GM21737 (cell line): Measurements from ENCODE around the gene FOSL1.
A peak's percentile ranks its signal among the peaks of the same experiment; 100 is the strongest.

Experiments
- ATAC-seq: cut with Tn5 transposase; IDR thresholded peaks from one replicate; pipeline ENCODE4 v1.9.1; 2021; ENCODE audit warnings: mild to moderate bottlenecking, moderate library complexity; ENCODE audit not compliant: unreplicated experiment

Gene FOSL1

GRCh38 chr11:65865550-65866172, 34.5 kb downstream of the FOSL1 start:
- no peak for ATAC-seq

GRCh38 chr11:65864706-65865471, 35.3 kb downstream of the FOSL1 start:
- no peak for ATAC-seq

- no peak for ATAC-seq
Measured at GRCh38 chr11:65863889-65864705, 36.1 kb downstream of the FOSL1 start.

GRCh38 chr11:65862941-65863888, 37.0 kb downstream of the FOSL1 start:
- ATAC-seq = no peak

- no peak for ATAC-seq
Measured at GRCh38 chr11:65862191-65862735, 37.9 kb downstream of the FOSL1 start.

GRCh38 chr11:65861533-65862183, 38.5 kb downstream of the FOSL1 start:
- ATAC-seq = no peak

- no peak for ATAC-seq
Measured at GRCh38 chr11:65861165-65861505, 39.1 kb downstream of the FOSL1 start.

GRCh38 chr11:65860278-65861164, 39.7 kb downstream of the FOSL1 start, which contains the start of gene MUS81:
MUS81 (plus strand) TSS chr11:65860433; CDS start chr11:65860754, 321 bp downstream.
- peak; percentile 25 for ATAC-seq

GRCh38 chr11:65859812-65860277, 40.3 kb downstream of the FOSL1 start:
- no peak for ATAC-seq

GRCh38 chr11:65859095-65859811, 40.9 kb downstream of the FOSL1 start:
- ATAC-seq = peak; percentile 46

GRCh38 chr11:65858681-65859087, 41.5 kb downstream of the FOSL1 start:
- ATAC-seq = no peak

- peak; percentile 43 for ATAC-seq
Measured at GRCh38 chr11:65857853-65858680, 42.1 kb downstream of the FOSL1 start, which contains the start of gene CFL1. CFL1 (minus strand) TSS chr11:65858180; CDS start chr11:65858099, 81 bp downstream.

- ATAC-seq = peak; percentile 0
Measured at GRCh38 chr11:65857500-65857852, 42.7 kb downstream of the FOSL1 start.

GRCh38 chr11:65856689-65857499, 43.3 kb downstream of the FOSL1 start:
- peak; percentile 27 for ATAC-seq

- ATAC-seq = no peak
Measured at GRCh38 chr11:65855927-65856363, 44.2 kb downstream of the FOSL1 start.
